Gastroesophageal sphincter (tissue), 3 donors: Measurements from ENCODE around the gene RXRB.

Source experiments
- CTCF ChIP-seq, 4 experiments: fragments of 200-600 bp in 2 of 4; fragments of 450-650 bp in 2 of 4; sonication (generic) in 1 of 4; IDR thresholded peaks; one replicate each; pipeline ENCODE4 v1.5.1; 2017 to 2019; ENCODE audit warnings: antibody characterized with exemption in 4 of 4, mild to moderate bottlenecking in 2 of 4, moderate library complexity in 2 of 4
- EP300 ChIP-seq: sonication (generic); formaldehyde crosslinking; IDR thresholded peaks from one replicate; pipeline ENCODE4 v1.6.1; 2017; ENCODE audit warnings: antibody characterized with exemption, mild to moderate bottlenecking
- POLR2A ChIP-seq, 2 donors: fragments of 450-650 bp; IDR thresholded peaks; one replicate each; pipeline ENCODE4 v1.6.1; 2017; ENCODE audit warnings: antibody characterized with exemption in 2 of 2, mild to moderate bottlenecking in 2 of 2, moderate library complexity in 1 of 2
- POLR2AphosphoS5 ChIP-seq: sonication (generic); formaldehyde crosslinking; IDR thresholded peaks from one replicate; pipeline ENCODE4 v1.6.1; 2017; ENCODE audit warnings: antibody characterized with exemption

- TF ChIP-seq POLR2AphosphoS5 (no peak), POLR2A (IDR thresholded peaks at IDR 0.05) (no peak), CTCF (IDR thresholded peaks at IDR 0.05) (no peak), EP300 (no peak)
Observed at GRCh38 chr6:33156964-33157363, 43.5 kb downstream of the RXRB start.
